Body of pancreas (tissue), 4 donors: ENCODE measurements around the gene CAPN14. TPM values are rescaled to one million over a fixed set of nuclear protein-coding genes. Genes with fewer than 3 reads are reported as not detected.

Experiments
- ATAC-seq: fragments of 150-250 bp; one replicate; pipeline ENCODE4 v1.9.1; 2016
- DNase-seq, 4 donors: peaks; one replicate each; pipeline ENCODE4 v3.0.0-alpha.2; 2019
- H3K27ac ChIP-seq, 4 donors: fragments of 200-600 bp; sonication (generic); 1 replicate in 3 of 4; 2 replicates in 1 of 4; pipeline versions ENCODE4 v1.5.1 to v1.6.1; 2016 to 2019; ENCODE audit warnings: mild to moderate bottlenecking in 1 of 4, mixed read lengths in 1 of 4, moderate library complexity in 1 of 4
- H3K27me3 ChIP-seq, 2 donors: fragments of 200-600 bp; sonication (generic); one replicate each; pipeline ENCODE4 v1.6.0; 2016; ENCODE audit warnings: mild to moderate bottlenecking in 1 of 2
- H3K36me3 ChIP-seq, 2 donors: fragments of 200-600 bp; sonication (generic); replicated peaks in 1 of 2; 2 replicates each; pipeline ENCODE4 v1.5.1; 2016; ENCODE audit warnings: low read depth in 2 of 2; ENCODE audit not compliant: insufficient read depth in 1 of 2
- H3K4me1 ChIP-seq: fragments of 200-600 bp; sonication (generic); one replicate; pipeline ENCODE4 v1.6.0; 2016
- H3K4me3 ChIP-seq, 2 donors: fragments of 200-600 bp; sonication (generic); 1 replicate in 1 of 2; 2 replicates in 1 of 2; pipeline ENCODE4 v1.5.1; 2016 to 2019
- H3K9me3 ChIP-seq, 3 donors: fragments of 200-600 bp; sonication (generic); 1 replicate in 2 of 3; 2 replicates in 1 of 3; pipeline ENCODE4 v1.5.1; 2016
- POLR2A ChIP-seq, 3 donors: fragments of 450-650 bp; IDR thresholded peaks; one replicate each; pipeline ENCODE4 v1.6.1; 2016; ENCODE audit warnings: antibody characterized with exemption in 3 of 3, mild to moderate bottlenecking in 2 of 3
- WGBS, 2 donors: methylation state at CpG; one replicate each; pipeline ENCODE4 v1.1.5; 2017; 5-methylcytosine and 5-hydroxymethylcytosine counted together
- intact Hi-C: fragments of 100-400 bp; cut with DNase I; formaldehyde crosslinking; loops from one replicate; pipeline ENCODE4 v1.15.1; 2023
- total RNA-seq, 2 donors: library from RNA; depleted of rRNA; stranded (reverse); fragments of >200 nt; gene quantifications; one replicate each; pipeline ENCODE4 v1.1.0, GENCODE V29; 2016
- TF ChIP-seq, protein P1 (sequence below), 7 experiments: fragments of 450-650 bp in 4 of 7; fragments of 200-600 bp in 3 of 7; sonication (generic) in 3 of 7; IDR thresholded peaks; one replicate each; pipeline ENCODE4 v1.5.1; 2016 to 2019; ENCODE audit warnings: antibody characterized with exemption in 7 of 7

CAPN14 gene
- total RNA-seq, 2 donors from 2014 or later, result not detected

GRCh38 chr2:31232586-31232985, 15.3 kb upstream of the CAPN14 start:
- no peaks in the 10 kb centered on the region for H3K36me3 ChIP-seq
- no peak overlapping the region for H3K27ac ChIP-seq
- ATAC-seq (no peak), DNase-seq (no peak)
- intact Hi-C loops, result no loop called here
- H3K4me1 ChIP-seq, result peaks cover 9% of the 10 kb centered on the region
- no peak overlapping the region for H3K4me3 ChIP-seq
- TF ChIP-seq, protein P1, sequence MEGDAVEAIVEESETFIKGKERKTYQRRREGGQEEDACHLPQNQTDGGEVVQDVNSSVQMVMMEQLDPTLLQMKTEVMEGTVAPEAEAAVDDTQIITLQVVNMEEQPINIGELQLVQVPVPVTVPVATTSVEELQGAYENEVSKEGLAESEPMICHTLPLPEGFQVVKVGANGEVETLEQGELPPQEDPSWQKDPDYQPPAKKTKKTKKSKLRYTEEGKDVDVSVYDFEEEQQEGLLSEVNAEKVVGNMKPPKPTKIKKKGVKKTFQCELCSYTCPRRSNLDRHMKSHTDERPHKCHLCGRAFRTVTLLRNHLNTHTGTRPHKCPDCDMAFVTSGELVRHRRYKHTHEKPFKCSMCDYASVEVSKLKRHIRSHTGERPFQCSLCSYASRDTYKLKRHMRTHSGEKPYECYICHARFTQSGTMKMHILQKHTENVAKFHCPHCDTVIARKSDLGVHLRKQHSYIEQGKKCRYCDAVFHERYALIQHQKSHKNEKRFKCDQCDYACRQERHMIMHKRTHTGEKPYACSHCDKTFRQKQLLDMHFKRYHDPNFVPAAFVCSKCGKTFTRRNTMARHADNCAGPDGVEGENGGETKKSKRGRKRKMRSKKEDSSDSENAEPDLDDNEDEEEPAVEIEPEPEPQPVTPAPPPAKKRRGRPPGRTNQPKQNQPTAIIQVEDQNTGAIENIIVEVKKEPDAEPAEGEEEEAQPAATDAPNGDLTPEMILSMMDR (IDR thresholded peaks at IDR 0.05), result no peak
- TF ChIP-seq POLR2A (IDR thresholded peaks at IDR 0.05), result no peak
- no peaks in the 10 kb centered on the region for H3K27me3 ChIP-seq
- 67% methylated on average over 4 of the region's 4 CpGs for WGBS, 2 donors
- no peaks in the 10 kb centered on the region for H3K9me3 ChIP-seq

GRCh38 chr2:31231571-31232302, 14.4 kb upstream of the CAPN14 start:
- Histone ChIP-seq H3K9me3 (no peaks in the 10 kb centered on the region), H3K27me3 (no peaks in the 10 kb centered on the region), H3K4me1 (peaks cover 9% of the 10 kb centered on the region), H3K4me3 (no peak overlapping the region), H3K36me3 (no peaks in the 10 kb centered on the region), H3K27ac (no peak overlapping the region)
- ATAC-seq (no peak), DNase-seq (no peak)
- intact Hi-C loops, result no loop called here
- no peak for TF ChIP-seq POLR2A (IDR thresholded peaks at IDR 0.05)
- 54 to 55% methylated on average over 15 of the region's 15 CpGs for WGBS, 2 donors

DNA sequence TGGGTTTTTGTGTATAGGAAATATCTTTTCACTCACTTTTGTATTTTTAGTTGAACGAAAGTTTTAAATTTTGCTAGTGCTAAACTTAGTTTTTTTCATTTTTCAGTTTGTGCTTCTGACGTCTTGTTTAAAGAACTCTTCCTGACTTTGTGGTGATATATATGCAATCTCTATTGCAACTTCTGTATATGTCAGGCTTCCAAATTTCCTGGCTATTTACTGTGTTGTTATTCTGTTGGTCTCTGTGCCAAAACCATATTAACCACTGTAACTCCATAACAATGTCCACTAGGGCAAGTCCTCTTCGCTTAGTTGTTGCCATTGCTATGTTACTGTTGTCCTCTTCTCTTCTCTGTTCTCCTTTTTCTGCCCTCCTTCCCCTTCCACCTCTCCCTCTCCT, 13.4 kb upstream of the CAPN14 start:
- intact Hi-C loops, result no loop called here
- no peaks in the 10 kb centered on the region for H3K9me3 ChIP-seq
- ATAC-seq, result no peak
- DNase-seq, result no peak
- no peaks in the 10 kb centered on the region for H3K27me3 ChIP-seq
- no peaks in the 10 kb centered on the region for H3K36me3 ChIP-seq
- 56 to 59% methylated on average over 3 of the region's 3 CpGs for WGBS, 2 donors
- H3K4me3 ChIP-seq, result no peak overlapping the region
- H3K27ac ChIP-seq, result no peak overlapping the region
- peaks cover 9% of the 10 kb centered on the region for H3K4me1 ChIP-seq
- TF ChIP-seq, protein P1 (IDR thresholded peaks at IDR 0.05), result no peak
- TF ChIP-seq POLR2A (IDR thresholded peaks at IDR 0.05), result no peak

DNA sequence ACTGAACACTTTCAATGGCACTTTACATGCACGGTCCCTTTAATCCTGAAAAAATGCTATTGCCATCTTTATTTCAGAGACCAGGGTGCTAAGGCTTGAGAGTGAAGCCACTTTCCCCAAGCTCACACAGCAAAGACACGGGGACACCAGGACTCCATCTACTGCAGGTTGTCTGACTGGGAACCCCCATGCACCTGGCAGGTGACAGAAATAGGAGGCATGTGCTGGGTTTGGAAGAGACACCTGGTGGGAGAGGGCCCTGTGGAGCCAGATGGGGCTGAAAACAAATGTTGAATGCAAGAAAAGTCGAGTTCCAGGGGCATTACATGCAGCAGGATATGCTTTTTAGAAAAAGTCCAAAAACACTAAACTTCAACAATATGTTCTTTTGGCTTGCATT, 11.4 kb upstream of the CAPN14 start:
- Histone ChIP-seq H3K27me3 (no peaks in the 10 kb centered on the region), H3K4me3 (no peak overlapping the region), H3K9me3 (no peaks in the 10 kb centered on the region), H3K27ac (no peak overlapping the region), H3K36me3 (no peaks in the 10 kb centered on the region), H3K4me1 (no peaks in the 10 kb centered on the region)
- intact Hi-C loops, result no loop called here
- TF ChIP-seq POLR2A (IDR thresholded peaks at IDR 0.05), result no peak
- TF ChIP-seq, protein P1 (IDR thresholded peaks at IDR 0.05), result no peak
- WGBS, 2 donors, result 57 to 60% methylated on average over 3 of the region's 3 CpGs
- ATAC-seq, result no peak
- no peak for DNase-seq

DNA sequence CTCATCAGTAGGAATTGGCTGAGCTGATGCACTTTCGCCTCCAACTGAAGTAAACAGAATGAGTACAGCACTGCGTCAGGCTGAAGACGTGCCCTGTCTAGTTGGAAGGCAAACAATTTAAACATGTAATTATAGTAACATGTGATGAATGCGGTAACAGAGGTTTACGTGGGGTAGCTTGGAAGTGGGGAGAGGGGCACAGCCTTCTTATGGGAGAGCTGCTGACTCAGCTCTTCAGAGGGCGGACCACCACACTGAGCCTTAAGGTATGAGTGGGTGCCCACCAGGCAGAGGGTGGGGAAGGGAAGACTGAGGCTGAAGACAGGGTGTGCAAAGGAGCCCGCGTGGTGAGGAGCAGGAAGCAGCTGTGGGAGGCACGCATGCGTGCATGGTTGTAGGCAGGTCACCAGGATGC, 10.4 kb upstream of the CAPN14 start:
- ATAC-seq (no peak), DNase-seq (no peak)
- Histone ChIP-seq H3K27me3 (no peaks in the 10 kb centered on the region), H3K27ac (no peak overlapping the region), H3K9me3 (no peaks in the 10 kb centered on the region), H3K4me3 (no peak overlapping the region), H3K4me1 (no peaks in the 10 kb centered on the region), H3K36me3 (no peaks in the 10 kb centered on the region)
- TF ChIP-seq, protein P1 (IDR thresholded peaks at IDR 0.05), result no peak
- TF ChIP-seq POLR2A (IDR thresholded peaks at IDR 0.05), result no peak
- WGBS, 2 donors, result 67 to 79% methylated on average over 10 of the region's 10 CpGs
- intact Hi-C loops, result no loop called here
